Breast epithelium (tissue), 3 donors: ENCODE data around the gene SORL1.

Source experiments
- POLR2A ChIP-seq: fragments of 450-650 bp; IDR thresholded peaks from one replicate; pipeline ENCODE4 v1.6.1; 2016; ENCODE audit warnings: antibody characterized with exemption, mild to moderate bottlenecking, moderate library complexity
- POLR2AphosphoS5 ChIP-seq, 3 donors: sonication (generic); formaldehyde crosslinking; IDR thresholded peaks; one replicate each; pipeline ENCODE4 v1.6.1; 2017; ENCODE audit warnings: antibody characterized with exemption in 3 of 3
- TF ChIP-seq, protein P1 (sequence below), 3 donors: fragments of 450-650 bp; IDR thresholded peaks; one replicate each; pipeline ENCODE4 v1.5.1; 2016 to 2017; ENCODE audit warnings: antibody characterized with exemption in 3 of 3, mild to moderate bottlenecking in 3 of 3, moderate library complexity in 3 of 3

GRCh38 chr11:121649798-121650197 is 197.7 kb downstream of the SORL1 start:
- TF ChIP-seq, protein P1, sequence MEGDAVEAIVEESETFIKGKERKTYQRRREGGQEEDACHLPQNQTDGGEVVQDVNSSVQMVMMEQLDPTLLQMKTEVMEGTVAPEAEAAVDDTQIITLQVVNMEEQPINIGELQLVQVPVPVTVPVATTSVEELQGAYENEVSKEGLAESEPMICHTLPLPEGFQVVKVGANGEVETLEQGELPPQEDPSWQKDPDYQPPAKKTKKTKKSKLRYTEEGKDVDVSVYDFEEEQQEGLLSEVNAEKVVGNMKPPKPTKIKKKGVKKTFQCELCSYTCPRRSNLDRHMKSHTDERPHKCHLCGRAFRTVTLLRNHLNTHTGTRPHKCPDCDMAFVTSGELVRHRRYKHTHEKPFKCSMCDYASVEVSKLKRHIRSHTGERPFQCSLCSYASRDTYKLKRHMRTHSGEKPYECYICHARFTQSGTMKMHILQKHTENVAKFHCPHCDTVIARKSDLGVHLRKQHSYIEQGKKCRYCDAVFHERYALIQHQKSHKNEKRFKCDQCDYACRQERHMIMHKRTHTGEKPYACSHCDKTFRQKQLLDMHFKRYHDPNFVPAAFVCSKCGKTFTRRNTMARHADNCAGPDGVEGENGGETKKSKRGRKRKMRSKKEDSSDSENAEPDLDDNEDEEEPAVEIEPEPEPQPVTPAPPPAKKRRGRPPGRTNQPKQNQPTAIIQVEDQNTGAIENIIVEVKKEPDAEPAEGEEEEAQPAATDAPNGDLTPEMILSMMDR (IDR thresholded peaks at IDR 0.05) = no peak
- TF ChIP-seq POLR2A (no peak), POLR2AphosphoS5 (IDR thresholded peaks at IDR 0.05) (no peak)
